DND-41 (cell line): Measurements from ENCODE around the gene ZNF442.

ENCODE experiments used
- ATAC-seq: fragments of 200-7000 bp; cut with Tn5 transposase; 3 replicates; pipeline ENCODE4 v1.9.1; 2021; ENCODE audit warnings: low read depth; ENCODE audit not compliant: insufficient read depth
- DNase-seq: peaks from one replicate; pipeline ENCODE4 v3.0.0-alpha.2; 2020
- H2AFZ ChIP-seq: 2 replicates; pipeline ENCODE4 v1.6.0; 2012; ENCODE audit warnings: low read depth, low read length
- H3K27ac ChIP-seq: 2 replicates; pipeline ENCODE4 v1.5.1; 2012; ENCODE audit warnings: low read length, inconsistent platforms
- H3K27me3 ChIP-seq: fragments of 200-600 bp; sonication (generic); 2 replicates; pipeline ENCODE4 v1.6.0; 2012; ENCODE audit warnings: low read length, mild to moderate bottlenecking, inconsistent platforms; ENCODE audit not compliant: insufficient read depth, poor library complexity
- H3K36me3 ChIP-seq: 2 replicates; pipeline ENCODE4 v1.5.1; 2012; ENCODE audit warnings: low read length, inconsistent platforms; ENCODE audit not compliant: insufficient read depth
- H3K4me1 ChIP-seq: 2 replicates; pipeline ENCODE4 v1.5.1; 2012; ENCODE audit warnings: mild to moderate bottlenecking, low read length; ENCODE audit not compliant: insufficient read depth
- H3K4me2 ChIP-seq: 2 replicates; pipeline ENCODE4 v1.6.0; 2012; ENCODE audit warnings: mild to moderate bottlenecking, moderate library complexity, low read length, inconsistent platforms; ENCODE audit not compliant: insufficient read depth
- H3K4me3 ChIP-seq, 2 experiments: fragments of 200-600 bp in 1 of 2; shearing (Covaris generic) in 1 of 2; 2 replicates each; pipeline ENCODE4 v1.5.1; 2012 to 2016; ENCODE audit warnings: inconsistent platforms in 2 of 2, low read length in 2 of 2, mild to moderate bottlenecking in 2 of 2, low read depth in 1 of 2, moderate library complexity in 1 of 2
- H3K79me2 ChIP-seq: 2 replicates; pipeline ENCODE4 v1.6.0; 2012; ENCODE audit warnings: low read length, inconsistent platforms; ENCODE audit not compliant: insufficient read depth
- H3K9ac ChIP-seq: 2 replicates; pipeline ENCODE4 v1.6.0; 2012; ENCODE audit warnings: low read depth, mild to moderate bottlenecking, inconsistent platforms, low read length, moderate library complexity
- H3K9me3 ChIP-seq: 2 replicates; pipeline ENCODE4 v1.5.1; 2012; ENCODE audit warnings: low read length, moderate library complexity, mild to moderate bottlenecking, inconsistent platforms; ENCODE audit not compliant: insufficient read depth, severe bottlenecking
- H4K20me1 ChIP-seq: 2 replicates; pipeline ENCODE4 v1.6.0; 2012; ENCODE audit warnings: low read length; ENCODE audit not compliant: insufficient read depth
- EZH2 ChIP-seq: IDR thresholded peaks from 3 replicates; pipeline ENCODE4 v1.6.1; 2012; ENCODE audit warnings: borderline replicate concordance, low read depth, mild to moderate bottlenecking, moderate library complexity, low read length, inconsistent platforms; ENCODE audit not compliant: severe bottlenecking
- TF ChIP-seq, protein P1 (sequence below): IDR thresholded peaks from 2 replicates; pipeline ENCODE4 v1.5.1; 2012; ENCODE audit warnings: borderline replicate concordance, low read length, moderate library complexity, mild to moderate bottlenecking; ENCODE audit not compliant: poor library complexity, severe bottlenecking; ENCODE audit errors: extremely low read depth

The ZNF442 gene

DNA sequence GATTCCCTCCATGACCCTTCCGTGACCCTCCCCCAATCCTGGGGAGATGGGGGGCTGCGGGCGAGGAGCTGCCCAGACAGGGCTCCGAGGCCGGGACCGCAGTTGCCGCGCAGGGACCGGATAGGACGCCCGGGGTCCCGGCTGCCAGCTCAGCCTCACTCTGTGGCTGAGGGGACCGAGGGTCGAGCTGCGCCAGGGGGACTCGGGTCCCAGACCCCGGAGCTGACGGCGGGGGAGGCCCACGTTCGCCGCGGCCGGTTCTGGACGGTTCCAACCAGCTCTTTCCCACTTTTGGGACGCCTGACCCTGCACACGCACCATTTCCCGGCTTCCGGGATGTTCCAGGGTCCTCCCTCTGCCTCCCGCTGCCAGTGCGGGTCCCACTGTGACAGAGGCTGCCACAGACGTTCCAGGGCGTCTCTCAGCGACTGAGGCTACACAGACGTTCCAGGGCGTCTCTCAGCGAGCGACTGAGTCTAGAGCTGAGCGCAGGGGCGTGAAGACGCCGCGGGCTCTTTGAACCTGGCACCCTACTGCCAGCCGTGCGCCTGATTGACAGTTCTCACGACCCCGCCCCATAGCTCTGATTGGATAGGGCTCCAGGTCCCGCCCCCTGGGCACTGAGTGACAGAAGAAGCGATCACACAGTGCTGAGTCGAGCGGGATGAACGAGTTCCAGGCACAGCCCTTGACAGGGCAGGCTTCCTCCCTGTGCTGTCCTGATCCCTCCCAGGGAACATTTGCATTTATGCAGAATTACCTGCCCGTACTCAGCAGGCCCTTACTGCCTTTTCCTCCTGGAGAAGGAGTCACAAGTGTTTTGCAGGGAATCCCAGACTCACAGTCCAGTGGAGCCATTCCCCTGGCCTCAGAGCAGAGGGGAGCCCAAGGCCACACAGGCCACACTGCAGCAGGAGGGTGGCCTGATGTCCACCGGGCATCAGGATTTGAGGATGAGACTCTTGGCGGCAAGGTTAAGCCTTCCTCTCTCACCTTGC is 32.0 kb downstream of the ZNF442 start, which contains the start of gene ZNF563:
Gene ZNF563, minus strand, starts transcription at position 472 of the 998 bp plus-strand sequence. Its CDS starts 151 bp downstream, at position 321.
- H3K79me2 ChIP-seq: 0 out of 2 replicates have a peak, but pooled peaks cover 3% of the 10 kb centered on the region
- H3K4me2 ChIP-seq: peak within 1 kb of the TSS; percentile 90
- no peaks in the 10 kb centered on the region for H4K20me1 ChIP-seq
- H3K36me3 ChIP-seq: no peaks in the 10 kb centered on the region; the same call in 1 of the 2 replicates
- no peaks in the 10 kb centered on the region for H3K9me3 ChIP-seq
- no peaks in the 10 kb centered on the region for H3K27me3 ChIP-seq
- H3K4me1 ChIP-seq: peaks cover 29% of the 10 kb centered on the region
- TF ChIP-seq EZH2: no peak
- TF ChIP-seq, protein P1, sequence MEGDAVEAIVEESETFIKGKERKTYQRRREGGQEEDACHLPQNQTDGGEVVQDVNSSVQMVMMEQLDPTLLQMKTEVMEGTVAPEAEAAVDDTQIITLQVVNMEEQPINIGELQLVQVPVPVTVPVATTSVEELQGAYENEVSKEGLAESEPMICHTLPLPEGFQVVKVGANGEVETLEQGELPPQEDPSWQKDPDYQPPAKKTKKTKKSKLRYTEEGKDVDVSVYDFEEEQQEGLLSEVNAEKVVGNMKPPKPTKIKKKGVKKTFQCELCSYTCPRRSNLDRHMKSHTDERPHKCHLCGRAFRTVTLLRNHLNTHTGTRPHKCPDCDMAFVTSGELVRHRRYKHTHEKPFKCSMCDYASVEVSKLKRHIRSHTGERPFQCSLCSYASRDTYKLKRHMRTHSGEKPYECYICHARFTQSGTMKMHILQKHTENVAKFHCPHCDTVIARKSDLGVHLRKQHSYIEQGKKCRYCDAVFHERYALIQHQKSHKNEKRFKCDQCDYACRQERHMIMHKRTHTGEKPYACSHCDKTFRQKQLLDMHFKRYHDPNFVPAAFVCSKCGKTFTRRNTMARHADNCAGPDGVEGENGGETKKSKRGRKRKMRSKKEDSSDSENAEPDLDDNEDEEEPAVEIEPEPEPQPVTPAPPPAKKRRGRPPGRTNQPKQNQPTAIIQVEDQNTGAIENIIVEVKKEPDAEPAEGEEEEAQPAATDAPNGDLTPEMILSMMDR: no peak
- H2AFZ ChIP-seq: peak within 1 kb of the TSS; percentile 98
- H3K4me3 ChIP-seq: peak within 1 kb of the TSS; percentile 58 to 88
- peak within 1 kb of the TSS; percentile 85 for H3K27ac ChIP-seq
- ATAC-seq (peak; percentile 97), DNase-seq (peak; percentile 100)
- peak within 1 kb of the TSS; percentile 86 for H3K9ac ChIP-seq

DNA sequence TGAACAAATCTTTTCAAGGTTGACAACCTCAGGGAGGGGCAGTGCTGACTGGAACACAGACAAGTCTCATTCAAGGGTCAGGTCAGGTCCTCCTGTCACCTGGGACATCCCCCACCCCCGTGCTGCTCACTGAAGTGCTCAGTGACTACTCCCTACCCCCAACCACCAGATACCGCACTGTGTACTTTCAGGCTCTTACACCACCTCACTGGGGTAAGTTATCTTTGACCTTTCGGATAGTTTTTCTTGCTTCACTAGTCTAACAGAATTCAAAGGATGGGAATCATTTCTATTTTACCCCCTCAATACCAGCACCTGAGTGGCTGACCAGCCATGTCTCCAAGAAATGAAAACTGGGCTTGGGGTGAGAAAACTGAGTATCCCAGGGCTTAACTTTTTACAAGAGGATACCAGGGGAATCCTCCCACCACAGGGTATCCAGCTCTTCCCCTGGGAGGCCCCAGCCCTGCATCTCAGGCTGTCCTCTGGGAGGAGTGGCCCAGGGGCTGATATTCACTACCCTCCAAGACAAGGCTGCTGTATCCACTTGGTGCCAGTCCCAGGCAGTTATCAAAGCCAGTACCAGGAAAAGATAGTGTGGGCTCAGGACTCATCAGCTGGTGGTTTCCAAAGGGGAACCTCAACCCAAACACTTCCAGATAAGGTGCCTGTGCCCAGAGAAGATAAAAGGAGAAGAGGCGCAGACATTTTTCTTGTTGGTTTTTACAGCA is 34.1 kb downstream of the ZNF442 start:
- Histone ChIP-seq H3K27ac (no peak overlapping the region), H3K9me3 (no peaks in the 10 kb centered on the region), H4K20me1 (no peaks in the 10 kb centered on the region), H3K9ac (no peak overlapping the region), H3K4me2 (peak overlapping the region; percentile 10; the same call in 1 of the 2 replicates), H3K36me3 (no peaks in the 10 kb centered on the region; the same call in 1 of the 2 replicates), H2AFZ (no peak overlapping the region), H3K79me2 (0 out of 2 replicates have a peak, but pooled peaks cover 3% of the 10 kb centered on the region), H3K4me3 (no peak overlapping the region), H3K27me3 (no peaks in the 10 kb centered on the region), H3K4me1 (peaks cover 29% of the 10 kb centered on the region)
- TF ChIP-seq, protein P1: no peak
- TF ChIP-seq EZH2: no peak
- ATAC-seq (no peak), DNase-seq (peak; percentile 30)

GRCh38 chr19:12330340-12330739 is 35.1 kb downstream of the ZNF442 start:
- no peak overlapping the region for H3K9ac ChIP-seq
- H3K27me3 ChIP-seq: no peaks in the 10 kb centered on the region
- DNase-seq (no peak), ATAC-seq (no peak)
- no peak overlapping the region for H3K27ac ChIP-seq
- H4K20me1 ChIP-seq: no peaks in the 10 kb centered on the region
- H2AFZ ChIP-seq: no peak overlapping the region
- no peak overlapping the region for H3K4me2 ChIP-seq
- no peaks in the 10 kb centered on the region for H3K9me3 ChIP-seq
- TF ChIP-seq, protein P1: no peak
- TF ChIP-seq EZH2: no peak
- no peak overlapping the region for H3K4me3 ChIP-seq
- peaks cover 29% of the 10 kb centered on the region for H3K4me1 ChIP-seq
- H3K79me2 ChIP-seq: 0 out of 2 replicates have a peak, but pooled peaks cover 3% of the 10 kb centered on the region
- no peaks in the 10 kb centered on the region; the same call in 1 of the 2 replicates for H3K36me3 ChIP-seq
